PFSK-1 (cell line): ENCODE results near the gene LRRC8B. TPM values are rescaled to one million over a fixed set of nuclear protein-coding genes. Genes with fewer than 3 reads are reported as not detected.

Experiments
- FOXP2 ChIP-seq: optimal IDR thresholded peaks from 2 replicates; pipeline ENCODE3; 2011; ENCODE audit warnings: borderline replicate concordance, control low read depth, inconsistent platforms; ENCODE audit not compliant: insufficient read depth; ENCODE audit errors: extremely low read length, extremely low read depth
- POLR2AphosphoS5 ChIP-seq: IDR thresholded peaks from 2 replicates; pipeline ENCODE4 v1.6.1; 2012; ENCODE audit warnings: low read depth, mild to moderate bottlenecking, control low read depth, low read length, moderate library complexity
- SIN3A ChIP-seq: IDR thresholded peaks from 2 replicates; pipeline ENCODE4 v1.6.1; 2012; ENCODE audit warnings: mild to moderate bottlenecking, low read length, moderate library complexity, borderline replicate concordance; ENCODE audit not compliant: insufficient read depth
- TAF1 ChIP-seq: IDR thresholded peaks from 2 replicates; pipeline ENCODE4 v1.6.1; 2012; ENCODE audit warnings: low read length, control low read depth, borderline replicate concordance; ENCODE audit not compliant: insufficient read depth
- polyA plus RNA-seq: library from polyadenylated mRNA; unstranded; fragments of >200 nt; gene quantifications from one replicate; pipeline ENCODE4 v1.2.1, GENCODE V29; 2012; ENCODE audit warnings: low read depth, missing spikeins; ENCODE audit not compliant: insufficient read length
- TF ChIP-seq, protein P1 (sequence below), 2 experiments: IDR thresholded peaks; 2 replicates each; pipeline versions ENCODE4 v1.6.1 to v1.8.0; 2011 to 2012; ENCODE audit warnings: low read depth in 2 of 2, low read length in 2 of 2, control low read depth in 1 of 2, inconsistent platforms in 1 of 2, mild to moderate bottlenecking in 1 of 2, moderate library complexity in 1 of 2; ENCODE audit not compliant: insufficient read depth in 1 of 2

Gene LRRC8B
- not detected for polyA plus RNA-seq

DNA sequence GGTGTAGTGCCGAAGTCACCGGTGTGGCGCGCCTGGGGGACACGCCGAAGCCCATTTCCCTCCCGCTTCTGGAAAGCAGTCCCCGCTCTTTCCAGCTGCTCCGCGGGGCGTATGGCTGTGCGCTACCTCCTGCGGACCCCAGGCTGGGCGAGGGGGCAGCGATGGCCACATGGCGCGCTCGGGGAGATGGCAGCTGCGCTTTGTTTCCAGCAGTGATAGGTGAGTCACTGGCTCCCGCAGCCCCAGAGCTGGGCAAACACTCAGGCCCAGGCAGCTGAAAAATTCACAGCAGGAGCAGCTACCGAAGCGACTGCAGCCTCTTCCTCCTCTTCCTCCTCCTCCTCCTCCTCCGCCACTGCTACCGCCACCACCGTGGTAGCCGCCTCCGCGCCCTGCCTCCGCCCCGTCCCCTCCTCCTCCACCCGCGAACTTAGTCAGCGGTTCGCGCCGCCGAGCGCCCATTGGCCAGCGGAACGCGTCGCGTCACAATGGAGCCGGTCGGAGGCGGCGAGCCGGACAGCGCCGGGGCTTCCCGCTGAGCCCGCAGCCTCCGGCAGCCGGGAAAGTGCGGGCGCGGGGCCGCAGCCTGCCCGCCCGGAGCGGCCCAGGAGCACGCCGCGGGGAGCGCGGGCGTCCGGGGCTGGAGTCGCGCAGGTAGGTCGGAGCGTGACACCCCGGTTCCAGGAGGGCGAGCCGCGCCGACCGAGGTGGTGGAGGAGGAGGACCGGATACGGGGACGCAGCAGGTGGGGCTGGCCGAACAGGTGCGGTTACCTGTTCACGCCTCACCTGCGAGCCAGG, at the start of gene LRRC8B:
TSS of gene LRRC8B (plus strand) at position 461 of the 800 bp plus-strand sequence. CDS start 57,822 bp downstream, outside the sequence.
- no peak for TF ChIP-seq SIN3A
- no peak for TF ChIP-seq FOXP2
- TF ChIP-seq TAF1: no peak
- TF ChIP-seq POLR2AphosphoS5: no peak
- TF ChIP-seq, protein P1, sequence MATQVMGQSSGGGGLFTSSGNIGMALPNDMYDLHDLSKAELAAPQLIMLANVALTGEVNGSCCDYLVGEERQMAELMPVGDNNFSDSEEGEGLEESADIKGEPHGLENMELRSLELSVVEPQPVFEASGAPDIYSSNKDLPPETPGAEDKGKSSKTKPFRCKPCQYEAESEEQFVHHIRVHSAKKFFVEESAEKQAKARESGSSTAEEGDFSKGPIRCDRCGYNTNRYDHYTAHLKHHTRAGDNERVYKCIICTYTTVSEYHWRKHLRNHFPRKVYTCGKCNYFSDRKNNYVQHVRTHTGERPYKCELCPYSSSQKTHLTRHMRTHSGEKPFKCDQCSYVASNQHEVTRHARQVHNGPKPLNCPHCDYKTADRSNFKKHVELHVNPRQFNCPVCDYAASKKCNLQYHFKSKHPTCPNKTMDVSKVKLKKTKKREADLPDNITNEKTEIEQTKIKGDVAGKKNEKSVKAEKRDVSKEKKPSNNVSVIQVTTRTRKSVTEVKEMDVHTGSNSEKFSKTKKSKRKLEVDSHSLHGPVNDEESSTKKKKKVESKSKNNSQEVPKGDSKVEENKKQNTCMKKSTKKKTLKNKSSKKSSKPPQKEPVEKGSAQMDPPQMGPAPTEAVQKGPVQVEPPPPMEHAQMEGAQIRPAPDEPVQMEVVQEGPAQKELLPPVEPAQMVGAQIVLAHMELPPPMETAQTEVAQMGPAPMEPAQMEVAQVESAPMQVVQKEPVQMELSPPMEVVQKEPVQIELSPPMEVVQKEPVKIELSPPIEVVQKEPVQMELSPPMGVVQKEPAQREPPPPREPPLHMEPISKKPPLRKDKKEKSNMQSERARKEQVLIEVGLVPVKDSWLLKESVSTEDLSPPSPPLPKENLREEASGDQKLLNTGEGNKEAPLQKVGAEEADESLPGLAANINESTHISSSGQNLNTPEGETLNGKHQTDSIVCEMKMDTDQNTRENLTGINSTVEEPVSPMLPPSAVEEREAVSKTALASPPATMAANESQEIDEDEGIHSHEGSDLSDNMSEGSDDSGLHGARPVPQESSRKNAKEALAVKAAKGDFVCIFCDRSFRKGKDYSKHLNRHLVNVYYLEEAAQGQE (IDR thresholded peaks at IDR 0.05; ENCODE audit: insufficient read depth in 1 of 2, low read depth in 2 of 2, low read length in 2 of 2): no peak; a peak in 1 of 4 replicates

DNA sequence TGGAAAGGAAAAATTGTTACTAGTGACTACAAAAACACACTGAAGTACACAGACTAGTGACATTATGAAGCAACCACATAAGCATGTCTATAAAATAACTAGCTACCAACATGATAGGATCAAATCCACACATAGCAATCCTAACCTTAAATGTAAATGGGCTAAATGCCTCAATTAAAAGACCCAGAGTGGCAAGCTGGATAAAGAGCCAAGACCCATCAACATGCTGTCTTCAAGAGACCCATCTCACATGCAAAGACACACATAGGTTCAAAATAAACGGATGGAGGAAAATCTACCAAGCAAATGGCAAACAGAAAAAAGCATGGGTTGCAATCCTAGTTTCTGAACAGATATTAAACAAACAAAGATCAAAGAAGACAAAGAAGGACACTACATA, 49.4 kb upstream of the LRRC8B start:
- no peak for TF ChIP-seq SIN3A
- no peak for TF ChIP-seq FOXP2
- TF ChIP-seq TAF1: no peak
- no peak for TF ChIP-seq POLR2AphosphoS5
- TF ChIP-seq, protein P1 (IDR thresholded peaks at IDR 0.05; ENCODE audit: insufficient read depth in 1 of 2, low read depth in 2 of 2, low read length in 2 of 2): no peak

DNA sequence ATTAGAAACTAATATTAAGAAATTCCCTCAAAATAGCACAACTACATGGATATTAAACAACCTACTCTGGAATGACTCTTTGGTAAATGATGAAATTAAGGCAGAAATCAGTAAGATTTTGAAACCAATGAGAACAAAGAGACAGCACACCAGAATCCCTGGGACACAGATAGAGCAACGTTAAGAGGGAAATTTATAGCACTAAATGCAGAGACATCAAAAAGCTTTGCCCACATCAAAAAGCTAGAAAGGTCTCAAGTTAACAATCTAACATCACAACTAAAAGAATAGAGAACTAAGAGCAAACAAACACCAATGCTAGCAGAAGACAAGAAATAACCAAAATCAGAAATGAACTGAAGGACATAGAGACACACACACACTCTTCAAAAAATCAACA, 48.6 kb upstream of the LRRC8B start:
- TF ChIP-seq TAF1: no peak
- TF ChIP-seq FOXP2: no peak
- TF ChIP-seq, protein P1 (IDR thresholded peaks at IDR 0.05; ENCODE audit: insufficient read depth in 1 of 2, low read depth in 2 of 2, low read length in 2 of 2): no peak
- TF ChIP-seq POLR2AphosphoS5: no peak
- no peak for TF ChIP-seq SIN3A

DNA sequence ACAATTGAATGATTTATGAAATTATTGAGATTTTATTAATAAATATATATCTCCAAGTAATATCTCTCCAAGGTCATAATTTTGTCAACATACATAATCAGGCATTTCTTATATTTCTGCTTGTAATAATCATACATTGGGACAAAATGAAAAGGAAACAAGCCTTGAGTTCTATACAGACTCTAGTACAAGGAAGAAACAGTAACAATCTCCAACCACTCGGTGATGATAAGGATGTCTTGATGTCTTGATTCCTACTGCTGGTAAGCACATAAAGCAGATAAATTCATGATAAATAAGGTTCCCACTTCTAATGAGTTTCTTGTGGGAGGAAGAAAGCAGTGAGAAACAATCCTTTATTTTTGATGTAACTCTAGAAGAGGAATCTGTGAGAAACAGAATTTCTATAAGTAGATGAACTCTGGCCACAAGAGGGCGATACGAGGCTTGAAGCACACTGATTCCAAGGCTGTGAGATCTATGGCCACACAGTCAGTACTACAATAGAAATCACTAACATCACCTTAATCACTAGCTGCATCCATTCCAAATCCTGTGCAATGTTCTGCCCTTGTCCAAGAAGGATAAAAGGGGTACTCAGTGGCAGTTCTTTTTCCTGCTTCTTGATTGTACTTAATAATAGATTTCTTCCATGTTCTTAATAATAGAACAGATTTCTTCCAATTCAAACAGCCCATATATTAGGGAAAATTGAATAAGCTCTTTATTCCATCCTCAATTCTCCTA, 41.4 kb upstream of the LRRC8B start:
- TF ChIP-seq SIN3A: no peak
- no peak for TF ChIP-seq FOXP2
- TF ChIP-seq, protein P1 (IDR thresholded peaks at IDR 0.05; ENCODE audit: insufficient read depth in 1 of 2, low read depth in 2 of 2, low read length in 2 of 2): no peak
- TF ChIP-seq TAF1: no peak
- no peak for TF ChIP-seq POLR2AphosphoS5
